Measurements from ENCODE around the gene TUBB3.
A peak's percentile ranks its signal among the peaks of the same experiment; 100 is the strongest.
"Not testable (repeated sequence)": the region's sequence is repeated elsewhere in the genome, so short reads cannot be mapped to it uniquely, and the experiment has no call there.

Gene TUBB3

GRCh38 chr16:89922884-89923639 lies at the start of gene TUBB3:
Gene TUBB3, plus strand, starts transcription at chr16:89923342. Its CDS starts 60 bp downstream, at chr16:89923402.
- H3K4me3 ChIP-seq (ENCODE audit: low read depth, low read length): peak within 1 kb of the TSS; percentile 76
- no peak for TF ChIP-seq CTCF (conservative IDR thresholded peaks at IDR 0.05; ENCODE audit: low read depth, low read length)
- DNase-seq (ENCODE audit: low read depth): peak; percentile 82

GRCh38 chr16:89873972-89874689 lies 49.0 kb upstream of the TUBB3 start:
- DNase-seq (ENCODE audit: low read depth): peak; percentile 98
- peak overlapping the region; percentile 92 for H3K4me3 ChIP-seq (ENCODE audit: low read depth, low read length)
- no peak for TF ChIP-seq CTCF (conservative IDR thresholded peaks at IDR 0.05; ENCODE audit: low read depth, low read length)

GRCh38 chr16:89879123-89879522 lies 44.0 kb upstream of the TUBB3 start:
- not testable (repeated sequence) for H3K4me3 ChIP-seq (ENCODE audit: low read depth, low read length); DNase-seq (ENCODE audit: low read depth)

DNA sequence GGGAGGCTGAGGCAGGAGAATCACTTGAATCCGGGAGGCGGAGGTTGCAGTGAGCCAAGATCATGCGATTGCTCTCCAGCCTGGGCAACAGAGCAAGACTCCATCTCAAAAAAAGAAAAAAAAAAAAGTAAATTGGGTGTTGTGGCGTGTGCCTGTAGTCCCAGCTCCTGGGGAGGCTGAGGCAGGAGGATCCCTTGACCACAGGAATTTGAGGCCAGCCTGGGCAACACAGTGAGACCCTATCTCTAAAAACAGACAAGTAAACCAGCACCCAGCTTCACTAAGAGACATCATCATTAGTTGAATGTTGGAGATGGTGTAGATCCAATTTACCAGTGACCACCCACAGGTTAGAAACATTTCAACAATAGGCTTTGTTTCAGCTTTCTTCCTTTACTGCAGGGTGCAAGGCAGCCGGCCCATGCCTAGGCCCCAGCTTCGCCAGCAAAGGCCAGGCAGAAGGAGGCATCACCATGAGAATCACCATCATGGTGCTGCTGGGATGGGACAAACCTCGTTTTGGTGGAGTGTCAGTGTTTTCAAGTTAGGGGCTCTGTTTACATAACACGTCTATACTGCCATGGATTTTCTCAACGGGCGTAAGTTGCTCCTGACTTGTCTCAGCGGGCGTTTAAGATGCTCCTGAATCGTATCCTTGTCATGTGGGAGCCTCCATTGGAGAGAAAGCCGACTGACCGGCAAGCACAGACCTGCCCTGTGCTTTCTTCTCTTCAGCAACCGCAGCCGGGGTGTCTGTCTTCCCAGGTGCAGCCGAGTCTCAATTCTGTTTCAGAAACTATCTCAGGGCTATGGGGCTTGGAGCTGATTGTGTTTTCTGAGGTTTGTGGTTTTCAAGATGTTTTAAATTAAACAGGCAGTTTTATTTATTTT lies 42.4 kb upstream of the TUBB3 start:
- TF ChIP-seq CTCF (conservative IDR thresholded peaks at IDR 0.05; ENCODE audit: low read depth, low read length): no peak
- no peak overlapping the region for H3K4me3 ChIP-seq (ENCODE audit: low read depth, low read length)
- DNase-seq (ENCODE audit: low read depth): no peak

GRCh38 chr16:89881368-89881730 lies 41.8 kb upstream of the TUBB3 start:
- no peak overlapping the region for H3K4me3 ChIP-seq (ENCODE audit: low read depth, low read length)
- no peak for TF ChIP-seq CTCF (conservative IDR thresholded peaks at IDR 0.05; ENCODE audit: low read depth, low read length)
- DNase-seq (ENCODE audit: low read depth): no peak

DNA sequence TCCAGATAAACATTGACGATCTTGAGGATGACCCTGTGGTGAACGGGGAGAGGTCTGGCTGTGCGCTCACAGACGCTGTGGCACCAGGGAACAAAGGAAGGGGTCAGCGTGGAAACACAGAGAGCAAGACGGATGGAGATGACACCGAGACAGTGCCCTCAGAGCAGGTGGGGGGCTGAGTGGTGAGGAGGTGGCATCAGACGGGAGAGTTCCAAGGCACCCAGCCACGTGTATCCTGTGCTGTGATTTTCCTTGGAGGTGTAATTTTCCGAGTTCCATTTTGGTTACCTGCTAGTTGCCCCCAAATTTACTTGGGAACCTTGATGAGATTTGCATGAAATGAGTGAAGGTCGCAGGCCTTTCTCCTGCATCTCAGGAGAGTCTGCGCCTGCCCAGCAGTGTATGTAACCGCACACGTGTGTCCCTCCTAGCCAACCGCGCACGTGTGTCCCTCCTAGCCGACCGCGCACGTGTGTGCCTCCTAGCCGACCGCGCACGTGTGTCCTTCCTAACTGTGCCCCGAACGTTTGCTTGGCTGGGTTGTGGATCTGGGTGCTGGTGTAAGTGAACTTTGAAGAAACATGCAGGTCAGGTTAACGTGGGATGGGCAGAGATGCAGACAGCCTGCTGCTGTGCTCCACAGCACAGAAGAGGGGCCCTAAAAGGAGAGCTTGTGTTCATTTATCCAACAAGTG lies 39.6 kb upstream of the TUBB3 start:
- H3K4me3 ChIP-seq (ENCODE audit: low read depth, low read length): no peak overlapping the region
- TF ChIP-seq CTCF (conservative IDR thresholded peaks at IDR 0.05; ENCODE audit: low read depth, low read length): no peak
- DNase-seq (ENCODE audit: low read depth): no peak

All from choroid plexus epithelial cell (primary cell).